HepG2 (cell line): ENCODE measurements around the gene PLXNC1. TPM values are rescaled to one million over a fixed set of nuclear protein-coding genes. Genes with fewer than 3 reads are reported as not detected.
A peak's percentile ranks its signal among the peaks of the same experiment; 100 is the strongest.

ENCODE experiments used
- ATAC-seq: fragments of 200-7000 bp; cut with Tn5 transposase; 3 replicates; pipeline ENCODE4 v1.9.1; 2020; ENCODE audit warnings: mild to moderate bottlenecking, moderate library complexity
- BruUV-seq: library from RNA; stranded (reverse); fragments of 400-500 nt; replicated peaks from 2 replicates; lab custom pipeline; 2021; lab: Mats Ljungman, UMichigan
- CTCF ChIA-PET: fragments of 300-600 bp; formaldehyde crosslinking; extraction: SDS; loops from one replicate; lab custom pipeline; 2021; ENCODE audit warnings: low total read pairs, inconsistent platforms, low intra/inter-chr PET ratio; lab: Yijun Ruan, JAX
- POLR2A ChIA-PET: fragments of 350-600 bp; sonication (Branson Sonifier 250); formaldehyde crosslinking; loops from one replicate; lab custom pipeline; 2020; ENCODE audit warnings: antibody characterized with exemption, inconsistent platforms; lab: Yijun Ruan, JAX
- DNase-seq: peaks from one replicate; pipeline ENCODE4 v3.0.0-alpha.2; 2015; ENCODE audit warnings: low spot score
- FAIRE-seq: peaks from 3 replicates; lab custom pipeline; 2011; peaks lifted over from hg19 to GRCh38; lab: Jason Lieb, UNC
- H2AFZ ChIP-seq: one replicate; pipeline ENCODE4 v1.6.1; 2011; ENCODE audit warnings: low read length, inconsistent platforms
- H3K27ac ChIP-seq: fragments of 300-600 bp; 3 replicates; pipeline ENCODE4 v1.8.0; 2011; ENCODE audit warnings: mixed run types, mild to moderate bottlenecking, mixed read lengths, low read length, inconsistent platforms; ENCODE audit not compliant: insufficient read depth; ENCODE audit errors: extremely low read length
- H3K27me3 ChIP-seq, 2 experiments: fragments of 200-600 bp in 1 of 2; 2 replicates in 1 of 2; 3 replicates in 1 of 2; pipeline versions ENCODE4 v1.6.0 to v1.8.0; 2011; ENCODE audit warnings: low read length in 2 of 2, mild to moderate bottlenecking in 2 of 2, moderate library complexity in 2 of 2, inconsistent platforms in 1 of 2; ENCODE audit not compliant: insufficient read depth in 2 of 2, control insufficient read depth in 1 of 2
- H3K36me3 ChIP-seq, 2 experiments: fragments of 200-600 bp in 1 of 2; replicated peaks in 1 of 2; 2 replicates in 1 of 2; 3 replicates in 1 of 2; pipeline versions ENCODE4 v1.5.1 to v1.8.0; 2011; ENCODE audit warnings: low read length in 2 of 2, inconsistent platforms in 1 of 2; ENCODE audit not compliant: insufficient read depth in 2 of 2, control insufficient read depth in 1 of 2
- H3K4me1 ChIP-seq: 2 replicates; pipeline ENCODE4 v1.5.1; 2012; ENCODE audit warnings: low read length, inconsistent platforms; ENCODE audit not compliant: insufficient read depth
- H3K4me2 ChIP-seq: 2 replicates; pipeline ENCODE4 v1.6.0; 2011; ENCODE audit warnings: low read depth, low read length, inconsistent platforms
- H3K4me3 ChIP-seq, 3 experiments: fragments of 200-600 bp in 1 of 3; sonication (generic), shearing (Covaris generic) in 1 of 3; replicated peaks in 1 of 3; 2 replicates each; pipeline ENCODE4 v1.5.1; 2011 to 2016; ENCODE audit warnings: low read length in 3 of 3, inconsistent platforms in 2 of 3, low read depth in 2 of 3, mild to moderate bottlenecking in 2 of 3, control low read depth in 1 of 3, mixed read lengths in 1 of 3; ENCODE audit not compliant: insufficient read depth in 1 of 3
- H3K79me2 ChIP-seq: one replicate; pipeline ENCODE4 v1.6.1; 2011; ENCODE audit warnings: low read length, inconsistent platforms; ENCODE audit not compliant: insufficient read depth
- H3K9ac ChIP-seq: 2 replicates; pipeline ENCODE4 v1.6.0; 2011; ENCODE audit warnings: mild to moderate bottlenecking, low read depth, low read length, inconsistent platforms; ENCODE audit not compliant: insufficient read depth
- H3K9me3 ChIP-seq: 2 replicates; pipeline ENCODE4 v1.5.1; 2012; ENCODE audit warnings: mild to moderate bottlenecking, low read length
- H4K20me1 ChIP-seq: 2 replicates; pipeline ENCODE4 v1.6.0; 2011; ENCODE audit warnings: inconsistent platforms, mild to moderate bottlenecking, low read length, moderate library complexity; ENCODE audit not compliant: insufficient read depth
- BRCA1 ChIP-seq: sonication (generic); formaldehyde crosslinking; IDR thresholded peaks from 2 replicates; pipeline ENCODE4 v1.4.0; 2020; ENCODE audit warnings: missing genetic modification reagents
- DPF2 ChIP-seq: sonication (generic); formaldehyde crosslinking; IDR thresholded peaks from 2 replicates; pipeline ENCODE4 v1.4.0; 2020; ENCODE audit warnings: mild to moderate bottlenecking, low read depth, missing genetic modification reagents, borderline replicate concordance
- HDAC2 ChIP-seq: sonication (generic); formaldehyde crosslinking; IDR thresholded peaks from 2 replicates; pipeline ENCODE4 v1.4.0; 2020; ENCODE audit warnings: missing genetic modification reagents
- LCORL ChIP-seq, 2 experiments: fragments of 450-650 bp in 1 of 2; sonication (generic) in 1 of 2; formaldehyde crosslinking in 1 of 2; IDR thresholded peaks; 2 replicates each; pipeline versions ENCODE4 v1.5.0 to v1.6.1; 2017 to 2020; ENCODE audit warnings: antibody characterized with exemption in 1 of 2, missing genetic modification reagents in 1 of 2
- MEF2D ChIP-seq: sonication (generic); formaldehyde crosslinking; IDR thresholded peaks from 2 replicates; pipeline ENCODE4 v1.5.1; 2020; ENCODE audit warnings: mild to moderate bottlenecking, missing genetic modification reagents
- PATZ1 ChIP-seq: sonication (generic); formaldehyde crosslinking; IDR thresholded peaks from 2 replicates; pipeline ENCODE4 v1.4.0; 2020; ENCODE audit warnings: missing genetic modification reagents
- TBL1XR1 ChIP-seq: fragments of 150-350 bp; IDR thresholded peaks from 2 replicates; pipeline ENCODE4 v1.6.1; 2014; ENCODE audit warnings: borderline replicate concordance, low read length; ENCODE audit not compliant: partially characterized antibody
- TCF12 ChIP-seq, 2 experiments: fragments of 450-650 bp in 1 of 2; sonication (generic) in 1 of 2; formaldehyde crosslinking in 1 of 2; IDR thresholded peaks; 2 replicates each; pipeline versions ENCODE4 v1.6.1 to v1.8.0; 2017 to 2022; ENCODE audit warnings: antibody characterized with exemption in 1 of 2, mild to moderate bottlenecking in 1 of 2, missing genetic modification reagents in 1 of 2, moderate library complexity in 1 of 2
- ZBTB20 ChIP-seq: sonication (generic); formaldehyde crosslinking; IDR thresholded peaks from 2 replicates; pipeline ENCODE4 v1.8.1; 2023; ENCODE audit warnings: missing genetic modification reagents, low read depth, mild to moderate bottlenecking, borderline replicate concordance
- ZFP82 ChIP-seq: sonication (generic); formaldehyde crosslinking; IDR thresholded peaks from 2 replicates; pipeline ENCODE4 v1.5.1; 2020; ENCODE audit warnings: mild to moderate bottlenecking, missing genetic modification reagents, borderline replicate concordance
- ZNF383 ChIP-seq: sonication (generic); formaldehyde crosslinking; IDR thresholded peaks from 2 replicates; pipeline ENCODE4 v1.4.0; 2020; ENCODE audit warnings: missing genetic modification reagents, mild to moderate bottlenecking, borderline replicate concordance
- WGBS: methylation state at CpG from one replicate; pipeline ENCODE4 v1.1.6; 2017; ENCODE audit warnings: low lambda C conversion rate; 5-methylcytosine and 5-hydroxymethylcytosine counted together
- in situ Hi-C: cut with HindIII; loops from 2 replicates; pipeline ENCODE4 v1.10.0; 2017; ENCODE audit warnings: low pct_unique_long_range_greater_than_20kb; ENCODE audit not compliant: extremely low pct_ligation_motif_present
- intact Hi-C: fragments of 100-400 bp; cut with micrococcal nuclease; formaldehyde crosslinking; loops from one replicate; pipeline ENCODE4 v1.10.0; 2022; ENCODE audit not compliant: unreplicated experiment
- polyA plus RNA-seq, 8 experiments: library from polyadenylated mRNA; depleted of rRNA in 3 of 8; stranded (reverse) in 7 of 8; unstranded in 1 of 8; fragments of >200 nt; fragmentation: Illumina TruSeq in 4 of 8; extraction: Trizol in 4 of 8; gene quantifications; 2 replicates each; pipeline versions ENCODE4 v1.2.1 to v1.2.3, GENCODE V29; 2011 to 2016; ENCODE audit warnings: low read depth in 4 of 8, missing spikeins in 1 of 8, mixed read lengths in 1 of 8; ENCODE audit not compliant: insufficient read depth in 1 of 8
- total RNA-seq, 5 experiments: library from RNA; depleted of rRNA; stranded (reverse); fragments of >200 nt; fragmentation: Illumina TruSeq; extraction: Trizol; gene quantifications; 2 replicates each; pipeline ENCODE4 v1.2.3, GENCODE V29; 2016; ENCODE audit warnings: low read depth in 1 of 5
- TF ChIP-seq, protein P1 (sequence below): sonication (generic); formaldehyde crosslinking; IDR thresholded peaks from 2 replicates; pipeline ENCODE4 v1.4.0; 2020; ENCODE audit warnings: mild to moderate bottlenecking, missing genetic modification reagents
- TF ChIP-seq, protein P2 (sequence below): sonication (generic); formaldehyde crosslinking; IDR thresholded peaks from 2 replicates; pipeline ENCODE4 v1.4.0; 2020; ENCODE audit warnings: missing genetic modification reagents, borderline replicate concordance
- TF ChIP-seq, protein P3 (sequence below): sonication (generic); formaldehyde crosslinking; conservative IDR thresholded peaks from 2 replicates; pipeline ENCODE4 v1.4.0; 2020; ENCODE audit warnings: missing genetic modification reagents

The PLXNC1 gene
- total and polyA plus RNA-seq, 2 of the 13 experiments (the other 11 are each of a cell fraction or from before 2014, with no cell fraction given) = 6.6 to 11.2 TPM

GRCh38 chr12:94101738-94102660 is 46.4 kb upstream of the PLXNC1 start:
- Histone ChIP-seq H3K4me1 (peaks cover 41% of the 10 kb centered on the region), H4K20me1 (no peaks in the 10 kb centered on the region), H3K36me3 (no peaks in the 10 kb centered on the region), H3K4me3 (peak overlapping the region; percentile 49 to 76 (median 55)), H3K9ac (no peak overlapping the region), H3K27me3 (peaks cover 0 to 15% of the 10 kb centered on the region in 2 experiments; a peak in 2 of 5 replicates), H3K4me2 (peak overlapping the region; percentile 96), H3K27ac (no peak overlapping the region), H3K79me2 (no peaks in the 10 kb centered on the region), H3K9me3 (no peaks in the 10 kb centered on the region), H2AFZ (no peak overlapping the region)
- POLR2A ChIA-PET = interaction anchor here (1.2 to 1.3 kb wide), 2 partner anchors 533 to 538 kb away, joined by 3 to 7 read pairs; no protein-coding TSS in a partner anchor
- DNase-seq (peak; percentile 71), ATAC-seq (peak; percentile 87), FAIRE-seq (peak; percentile 91)
- BruUV-seq = no TSS peak
- in situ Hi-C loops = loop anchor here (5.0 to 10.0 kb wide), 3 partner anchors 107 to 580 kb away; partner anchors contain the start of gene SOCS2
- CTCF ChIA-PET = interaction anchor here (1.2 to 2.7 kb wide), 6 partner anchors 26 to 598 kb away, joined by 3 to 49 read pairs (median 5); no protein-coding TSS in a partner anchor
- 4% methylated on average over 13 of the region's 50 CpGs for WGBS
- intact Hi-C loops = loop anchor here (1.0 to 10.0 kb wide), 7 partner anchors 110 to 1317 kb away; no protein-coding TSS in a partner anchor
- 0 out of 2 replicates have a peak, but pooled peaks have one; percentile 13 for TF ChIP-seq PATZ1 (CRISPR knock-in tag)
- no peak for TF ChIP-seq BRCA1 (CRISPR knock-in tag)
- TF ChIP-seq, protein P1, sequence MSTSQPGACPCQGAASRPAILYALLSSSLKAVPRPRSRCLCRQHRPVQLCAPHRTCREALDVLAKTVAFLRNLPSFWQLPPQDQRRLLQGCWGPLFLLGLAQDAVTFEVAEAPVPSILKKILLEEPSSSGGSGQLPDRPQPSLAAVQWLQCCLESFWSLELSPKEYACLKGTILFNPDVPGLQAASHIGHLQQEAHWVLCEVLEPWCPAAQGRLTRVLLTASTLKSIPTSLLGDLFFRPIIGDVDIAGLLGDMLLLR = no peak
- TF ChIP-seq ZFP82 (CRISPR knock-in tag) = no peak
- TF ChIP-seq TBL1XR1 = no peak
- no peak for TF ChIP-seq ZNF383 (CRISPR knock-in tag)
- TF ChIP-seq MEF2D (CRISPR knock-in tag) = no peak
- no peak for TF ChIP-seq DPF2 (CRISPR knock-in tag)
- peak; percentile 39 for TF ChIP-seq HDAC2 (CRISPR knock-in tag)
- TF ChIP-seq TCF12 (IDR thresholded peaks at IDR 0.05) = no peak
- no peak for TF ChIP-seq TCF12 (CRISPR knock-in tag; IDR thresholded peaks at IDR 0.05)
- TF ChIP-seq, protein P2, sequence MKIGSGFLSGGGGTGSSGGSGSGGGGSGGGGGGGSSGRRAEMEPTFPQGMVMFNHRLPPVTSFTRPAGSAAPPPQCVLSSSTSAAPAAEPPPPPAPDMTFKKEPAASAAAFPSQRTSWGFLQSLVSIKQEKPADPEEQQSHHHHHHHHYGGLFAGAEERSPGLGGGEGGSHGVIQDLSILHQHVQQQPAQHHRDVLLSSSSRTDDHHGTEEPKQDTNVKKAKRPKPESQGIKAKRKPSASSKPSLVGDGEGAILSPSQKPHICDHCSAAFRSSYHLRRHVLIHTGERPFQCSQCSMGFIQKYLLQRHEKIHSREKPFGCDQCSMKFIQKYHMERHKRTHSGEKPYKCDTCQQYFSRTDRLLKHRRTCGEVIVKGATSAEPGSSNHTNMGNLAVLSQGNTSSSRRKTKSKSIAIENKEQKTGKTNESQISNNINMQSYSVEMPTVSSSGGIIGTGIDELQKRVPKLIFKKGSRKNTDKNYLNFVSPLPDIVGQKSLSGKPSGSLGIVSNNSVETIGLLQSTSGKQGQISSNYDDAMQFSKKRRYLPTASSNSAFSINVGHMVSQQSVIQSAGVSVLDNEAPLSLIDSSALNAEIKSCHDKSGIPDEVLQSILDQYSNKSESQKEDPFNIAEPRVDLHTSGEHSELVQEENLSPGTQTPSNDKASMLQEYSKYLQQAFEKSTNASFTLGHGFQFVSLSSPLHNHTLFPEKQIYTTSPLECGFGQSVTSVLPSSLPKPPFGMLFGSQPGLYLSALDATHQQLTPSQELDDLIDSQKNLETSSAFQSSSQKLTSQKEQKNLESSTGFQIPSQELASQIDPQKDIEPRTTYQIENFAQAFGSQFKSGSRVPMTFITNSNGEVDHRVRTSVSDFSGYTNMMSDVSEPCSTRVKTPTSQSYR (CRISPR knock-in tag) = 0 out of 2 replicates have a peak, but pooled peaks have one; percentile 14
- TF ChIP-seq, protein P3, sequence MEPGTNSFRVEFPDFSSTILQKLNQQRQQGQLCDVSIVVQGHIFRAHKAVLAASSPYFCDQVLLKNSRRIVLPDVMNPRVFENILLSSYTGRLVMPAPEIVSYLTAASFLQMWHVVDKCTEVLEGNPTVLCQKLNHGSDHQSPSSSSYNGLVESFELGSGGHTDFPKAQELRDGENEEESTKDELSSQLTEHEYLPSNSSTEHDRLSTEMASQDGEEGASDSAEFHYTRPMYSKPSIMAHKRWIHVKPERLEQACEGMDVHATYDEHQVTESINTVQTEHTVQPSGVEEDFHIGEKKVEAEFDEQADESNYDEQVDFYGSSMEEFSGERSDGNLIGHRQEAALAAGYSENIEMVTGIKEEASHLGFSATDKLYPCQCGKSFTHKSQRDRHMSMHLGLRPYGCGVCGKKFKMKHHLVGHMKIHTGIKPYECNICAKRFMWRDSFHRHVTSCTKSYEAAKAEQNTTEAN (CRISPR knock-in tag) = no peak
- TF ChIP-seq ZBTB20 = no peak
- no peak for TF ChIP-seq LCORL (IDR thresholded peaks at IDR 0.05)
- 0 out of 2 replicates have a peak, but pooled peaks have one; percentile 30 for TF ChIP-seq LCORL (CRISPR knock-in tag; IDR thresholded peaks at IDR 0.05)
